Measurements from ENCODE around the gene TRPM2.
"Not testable (repeated sequence)": the region's sequence is repeated elsewhere in the genome, so short reads cannot be mapped to it uniquely, and the experiment has no call there.

Gene TRPM2

GRCh38 chr21:44375281-44375651, 21.8 kb downstream of the TRPM2 start:
- DNase-seq (ENCODE audit: low read depth) = no peak

GRCh38 chr21:44375761-44376241, 22.4 kb downstream of the TRPM2 start:
- no peak for DNase-seq (ENCODE audit: low read depth)

GRCh38 chr21:44376606-44377005, 23.2 kb downstream of the TRPM2 start:
- no peak for DNase-seq (ENCODE audit: low read depth)

GRCh38 chr21:44377201-44377921, 23.9 kb downstream of the TRPM2 start:
- no peak for DNase-seq (ENCODE audit: low read depth)

GRCh38 chr21:44377922-44378645, 24.7 kb downstream of the TRPM2 start:
- DNase-seq (ENCODE audit: low read depth) = no peak

- no peak for DNase-seq (ENCODE audit: low read depth)
Measured at GRCh38 chr21:44378646-44379514, 25.5 kb downstream of the TRPM2 start.

- DNase-seq (ENCODE audit: low read depth) = no peak
Measured at GRCh38 chr21:44379515-44379848, 26.1 kb downstream of the TRPM2 start.

- no peak for DNase-seq (ENCODE audit: low read depth)
Measured at GRCh38 chr21:44379991-44380865, 26.8 kb downstream of the TRPM2 start.

- DNase-seq (ENCODE audit: low read depth) = no peak
Measured at GRCh38 chr21:44380876-44381275, 27.5 kb downstream of the TRPM2 start.

- no peak for DNase-seq (ENCODE audit: low read depth)
Measured at GRCh38 chr21:44381874-44382273, 28.5 kb downstream of the TRPM2 start.

GRCh38 chr21:44382536-44382935, 29.1 kb downstream of the TRPM2 start:
- no peak for DNase-seq (ENCODE audit: low read depth)

- no peak for DNase-seq (ENCODE audit: low read depth)
Measured at GRCh38 chr21:44383216-44383615, 29.8 kb downstream of the TRPM2 start.

- DNase-seq (ENCODE audit: low read depth) = no peak
Measured at GRCh38 chr21:44384968-44385367, 31.5 kb downstream of the TRPM2 start.

- DNase-seq (ENCODE audit: low read depth) = no peak
Measured at GRCh38 chr21:44389335-44389734, 35.9 kb downstream of the TRPM2 start.

- DNase-seq (ENCODE audit: low read depth) = no peak
Measured at GRCh38 chr21:44390886-44391285, 37.5 kb downstream of the TRPM2 start.

GRCh38 chr21:44391345-44392091, 38.1 kb downstream of the TRPM2 start:
- no peak for DNase-seq (ENCODE audit: low read depth)

GRCh38 chr21:44392185-44392584, 38.8 kb downstream of the TRPM2 start:
- DNase-seq (ENCODE audit: low read depth) = no peak

- no peak for DNase-seq (ENCODE audit: low read depth)
Measured at GRCh38 chr21:44392916-44393315, 39.5 kb downstream of the TRPM2 start.

- DNase-seq (ENCODE audit: low read depth) = no peak
Measured at GRCh38 chr21:44394733-44395132, 41.3 kb downstream of the TRPM2 start.

GRCh38 chr21:44395260-44395659, 41.8 kb downstream of the TRPM2 start:
- no peak for DNase-seq (ENCODE audit: low read depth)

GRCh38 chr21:44396803-44397202, 43.4 kb downstream of the TRPM2 start:
- DNase-seq (ENCODE audit: low read depth) = not testable (repeated sequence)
